Motor neuron (in vitro differentiated cells): ENCODE data around the gene UBE2I. TPM values are rescaled to one million over a fixed set of nuclear protein-coding genes. Genes with fewer than 3 reads are reported as not detected.
"Not testable (repeated sequence)": the region's sequence is repeated elsewhere in the genome, so short reads cannot be mapped to it uniquely, and the experiment has no call there.

Experiments
- ATAC-seq, 8 experiments: fragments of 200-7000 bp; cut with Tn5 transposase; replicated peaks in 6 of 8; 2 replicates each; pipeline ENCODE4 v1.8.0; 2021; ENCODE audit warnings: mild to moderate bottlenecking in 8 of 8, moderate library complexity in 8 of 8
- H3K27ac ChIP-seq, 2 donors: fragments of 250-450 bp; sonication (Bioruptor Pico); 2 replicates each; pipeline ENCODE4 v1.9.0; 2021; ENCODE audit warnings: antibody characterized with exemption in 2 of 2, mild to moderate bottlenecking in 2 of 2, moderate library complexity in 1 of 2
- H3K4me1 ChIP-seq, 2 donors: fragments of 250-450 bp; sonication (Bioruptor Pico); replicated peaks in 1 of 2; 2 replicates each; pipeline ENCODE4 v1.6.1; 2021; ENCODE audit warnings: antibody characterized with exemption in 2 of 2, mild to moderate bottlenecking in 2 of 2, moderate library complexity in 1 of 2
- H3K4me3 ChIP-seq, 5 donors: fragments of 250-450 bp; sonication (Bioruptor Pico); 2 replicates each; pipeline ENCODE4 v1.9.0; 2021; ENCODE audit warnings: antibody characterized with exemption in 5 of 5, mild to moderate bottlenecking in 5 of 5, moderate library complexity in 4 of 5
- WGBS, 10 experiments: fragments of 450-650 bp; shearing (Covaris generic); methylation state at CpG; one replicate each; pipeline ENCODE4 v1.0.0; 2022; 5-methylcytosine and 5-hydroxymethylcytosine counted together
- in situ Hi-C, 9 experiments: fragments of 400-800 bp; cut with MboI; loops; one replicate each; pipeline ENCODE4 v1.15.0; 2021; ENCODE audit warnings: low sequenced_read_pairs in 9 of 9, low pct_unique_long_range_greater_than_20kb in 2 of 9; ENCODE audit not compliant: unreplicated experiment in 9 of 9
- total RNA-seq, 8 experiments: library from RNA; unstranded; fragments of 300-600 nt; gene quantifications; 2 replicates each; pipeline versions ENCODE4 v1.2.3 to v1.2.4, GENCODE V29; 2022

UBE2I gene
- total RNA-seq, 8 experiments from 2014 or later = 34.9 to 122 (median 59.1) TPM

- peak in 5 of 8 experiments; percentile 51 to 82 (median 71) for ATAC-seq
- in situ Hi-C loops = no loop called here
- Histone ChIP-seq H3K27ac (no peak overlapping the region), H3K4me3 (no peak overlapping the region), H3K4me1 (peaks cover 12 to 19% of the 10 kb centered on the region in 2 donors)
- WGBS, 10 experiments = 6 to 45% (median 12%) methylated on average over 2 to 6 of the region's 22 CpGs; no CpG with 5 or more reads in 6 of the 10 experiments
These were observed 19.4 kb upstream of the UBE2I start for GRCh38 chr16:1290063-1290501.

- in situ Hi-C loops = no loop called here
- 27 to 100% (median 62%) methylated on average over 1 to 10 of the region's 29 CpGs; no CpG with 5 or more reads in 1 of the 10 experiments for WGBS, 10 experiments
- H3K4me3 ChIP-seq = no peak overlapping the region
- H3K27ac ChIP-seq = no peak overlapping the region
- ATAC-seq = no peak
- peaks cover 12 to 19% of the 10 kb centered on the region in 2 donors for H3K4me1 ChIP-seq
These were observed 18.4 kb upstream of the UBE2I start for GRCh38 chr16:1290860-1291575.

- H3K27ac ChIP-seq = no peak overlapping the region
- H3K4me3 ChIP-seq = no peak overlapping the region
- H3K4me1 ChIP-seq = peaks cover 12 to 19% of the 10 kb centered on the region in 2 donors
- WGBS, 10 experiments = 29 to 94% (median 61%) methylated on average over 1 to 7 of the region's 17 CpGs; no CpG with 5 or more reads in 2 of the 10 experiments
- no peak for ATAC-seq
- in situ Hi-C loops = no loop called here
These were observed 17.9 kb upstream of the UBE2I start for GRCh38 chr16:1291576-1291974.

GRCh38 chr16:1292208-1292607, 17.2 kb upstream of the UBE2I start:
- H3K4me1 ChIP-seq = peaks cover 12 to 19% of the 10 kb centered on the region in 2 donors
- WGBS, 10 experiments = 90 to 100% methylated on average over 1 to 2 of the region's 6 CpGs; no CpG with 5 or more reads in 8 of the 10 experiments
- in situ Hi-C loops, ATAC-seq, H3K27ac ChIP-seq, H3K4me3 ChIP-seq: not testable (repeated sequence)

- H3K4me1 ChIP-seq = peaks cover 12 to 19% of the 10 kb centered on the region in 2 donors
- H3K27ac ChIP-seq, in situ Hi-C loops, H3K4me3 ChIP-seq, ATAC-seq: not testable (repeated sequence)
- WGBS, 10 experiments = 17 to 100% (median 83%) methylated on average over 1 to 4 of the region's 8 CpGs; no CpG with 5 or more reads in 2 of the 10 experiments
These were observed 16.6 kb upstream of the UBE2I start for GRCh38 chr16:1292808-1293207.

- WGBS, 10 experiments = 33 to 100% (median 81%) methylated on average over 1 to 8 of the region's 11 CpGs; no CpG with 5 or more reads in 2 of the 10 experiments
- no peak overlapping the region for H3K4me3 ChIP-seq
- peaks cover 10 to 14% of the 10 kb centered on the region in 2 donors for H3K4me1 ChIP-seq
- in situ Hi-C loops = no loop called here
- no peak overlapping the region for H3K27ac ChIP-seq
- no peak for ATAC-seq
These were observed 15.3 kb upstream of the UBE2I start for GRCh38 chr16:1293921-1294656.

GRCh38 chr16:1295465-1295864, 14.0 kb upstream of the UBE2I start:
- ATAC-seq = no peak
- in situ Hi-C loops = no loop called here
- 0 to 92% (median 31%) methylated on average over 1 to 5 of the region's 5 CpGs; no CpG with 5 or more reads in 2 of the 10 experiments for WGBS, 10 experiments
- Histone ChIP-seq H3K4me1 (peaks cover 0 to 2% of the 10 kb centered on the region in 2 donors), H3K4me3 (no peak overlapping the region), H3K27ac (no peak overlapping the region)

GRCh38 chr16:1296688-1297017, 12.8 kb upstream of the UBE2I start:
- 20 to 100% (median 69%) methylated on average over 1 to 5 of the region's 8 CpGs; no CpG with 5 or more reads in 4 of the 10 experiments for WGBS, 10 experiments
- H3K4me3 ChIP-seq, ATAC-seq, H3K4me1 ChIP-seq, in situ Hi-C loops, H3K27ac ChIP-seq: not testable (repeated sequence)

GRCh38 chr16:1297018-1297696, 12.3 kb upstream of the UBE2I start:
- H3K4me3 ChIP-seq = no peak overlapping the region
- WGBS, 10 experiments = 20 to 72% (median 52%) methylated on average over 1 to 6 of the region's 6 CpGs; no CpG with 5 or more reads in 1 of the 10 experiments
- ATAC-seq = peak in 4 of 8 experiments; percentile 14 to 52 (median 25)
- H3K4me1 ChIP-seq = peaks cover 0 to 7% of the 10 kb centered on the region in 2 donors
- H3K27ac ChIP-seq = no peak overlapping the region
- in situ Hi-C loops = no loop called here

GRCh38 chr16:1298406-1298805, 11.0 kb upstream of the UBE2I start:
- H3K4me1 ChIP-seq = peaks cover 0 to 7% of the 10 kb centered on the region in 2 donors
- 72 to 98% (median 81%) methylated on average over 2 to 11 of the region's 14 CpGs; no CpG with 5 or more reads in 1 of the 10 experiments for WGBS, 10 experiments
- ATAC-seq = no peak
- in situ Hi-C loops = no loop called here
- H3K4me3 ChIP-seq = no peak overlapping the region
- H3K27ac ChIP-seq = no peak overlapping the region

GRCh38 chr16:1299012-1299867, 10.2 kb upstream of the UBE2I start:
- no peak overlapping the region for H3K4me3 ChIP-seq
- in situ Hi-C loops = no loop called here
- ATAC-seq = no peak
- WGBS, 10 experiments = 4 to 100% (median 65%) methylated on average over 2 to 13 of the region's 31 CpGs; no CpG with 5 or more reads in 1 of the 10 experiments
- H3K4me1 ChIP-seq = peaks cover 0 to 7% of the 10 kb centered on the region in 2 donors
- no peak overlapping the region for H3K27ac ChIP-seq

GRCh38 chr16:1299868-1300203, 9.6 kb upstream of the UBE2I start:
- ATAC-seq = no peak
- no peak overlapping the region for H3K27ac ChIP-seq
- 35 to 97% (median 62%) methylated on average over 2 to 7 of the region's 12 CpGs; no CpG with 5 or more reads in 1 of the 10 experiments for WGBS, 10 experiments
- peaks cover 0 to 7% of the 10 kb centered on the region in 2 donors for H3K4me1 ChIP-seq
- in situ Hi-C loops = no loop called here
- no peak overlapping the region for H3K4me3 ChIP-seq
